ENCODE results near the gene SLC39A7. TPM values are rescaled to one million over a fixed set of nuclear protein-coding genes. Genes with fewer than 3 reads are reported as not detected.

Gene SLC39A7
- total and polyA plus RNA-seq, 2 of the 13 experiments (the other 11 are each of a cell fraction or from before 2014, with no cell fraction given), result 142 to 229 TPM

DNA sequence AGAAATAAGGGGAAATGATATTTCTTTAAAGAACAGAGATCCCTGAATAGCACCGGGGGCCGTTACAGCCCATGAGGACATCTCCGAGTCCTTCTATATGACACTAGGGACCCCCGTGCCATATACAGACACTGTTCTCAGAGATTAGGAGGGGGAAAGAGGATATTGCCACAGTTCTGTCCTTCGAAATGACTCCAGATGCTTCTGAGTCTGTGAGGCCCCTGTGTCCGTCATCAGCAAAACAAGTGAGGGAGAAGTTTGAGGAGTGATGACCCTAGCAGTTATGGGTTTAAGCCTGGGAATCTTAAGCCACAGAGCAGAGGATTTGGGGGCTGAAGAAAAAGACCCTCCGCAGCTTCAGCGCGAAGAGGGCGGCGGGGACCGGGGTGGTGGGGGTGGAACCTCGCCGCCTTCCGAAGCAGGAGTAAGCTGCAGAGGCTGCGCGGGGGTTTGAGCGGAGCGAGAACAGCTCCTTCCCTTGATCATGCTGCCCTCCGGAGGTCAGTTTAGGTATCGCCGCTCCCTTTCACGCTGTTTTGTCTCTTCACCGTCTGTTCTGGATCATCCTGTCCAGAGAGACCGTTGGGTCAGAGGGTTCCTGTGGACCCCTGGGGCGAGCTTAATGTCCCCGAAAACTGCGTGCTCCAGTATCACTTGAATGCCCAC, 47.4 kb downstream of the SLC39A7 start (continued):
- TF ChIP-seq MAZ (IDR thresholded peaks at IDR 0.05; ENCODE audit: borderline replicate concordance, low read depth, low read length) (peak; percentile 57; the same call in 1 of the 2 replicates), MAZ (CRISPR knock-in tag; IDR thresholded peaks at IDR 0.05; ENCODE audit: low read depth) (no peak; the same call in 1 of the 2 replicates), ETS1 (CRISPR knock-in tag; IDR thresholded peaks at IDR 0.05) (no peak), MTF1 (CRISPR knock-in tag; IDR thresholded peaks at IDR 0.05) (no peak), SMC3 (IDR thresholded peaks at IDR 0.05; ENCODE audit: low read length) (peak; percentile 87), FOXP1 (IDR thresholded peaks at IDR 0.05) (no peak), FOXP1 (CRISPR knock-in tag; IDR thresholded peaks at IDR 0.05) (no peak), JUN (CRISPR knock-in tag; IDR thresholded peaks at IDR 0.05) (no peak), CBFB (CRISPR knock-in tag; IDR thresholded peaks at IDR 0.05) (no peak), ZNF577 (CRISPR knock-in tag; IDR thresholded peaks at IDR 0.05; ENCODE audit: borderline replicate concordance, low read depth) (no peak), TEAD3 (CRISPR knock-in tag; optimal IDR thresholded peaks at IDR 0.05; ENCODE audit: borderline replicate concordance) (no peak), ARNT2 (CRISPR knock-in tag; IDR thresholded peaks at IDR 0.05; ENCODE audit: low read depth) (no peak), GABPA (IDR thresholded peaks at IDR 0.05; ENCODE audit: low read depth, low read length) (no peak), GABPA (CRISPR knock-in tag; IDR thresholded peaks at IDR 0.05; ENCODE audit: low read depth) (no peak), ZNF512B (CRISPR knock-in tag; IDR thresholded peaks at IDR 0.05; ENCODE audit: borderline replicate concordance) (no peak), BRD4 (CRISPR knock-in tag; IDR thresholded peaks at IDR 0.05) (no peak), HMGXB3 (CRISPR knock-in tag; IDR thresholded peaks at IDR 0.05; ENCODE audit: borderline replicate concordance) (no peak), ZKSCAN5 (CRISPR knock-in tag; IDR thresholded peaks at IDR 0.05) (no peak), U2AF2 (IDR thresholded peaks at IDR 0.05; ENCODE audit: low read depth, low read length) (no peak)
- TF ChIP-seq, protein P1, sequence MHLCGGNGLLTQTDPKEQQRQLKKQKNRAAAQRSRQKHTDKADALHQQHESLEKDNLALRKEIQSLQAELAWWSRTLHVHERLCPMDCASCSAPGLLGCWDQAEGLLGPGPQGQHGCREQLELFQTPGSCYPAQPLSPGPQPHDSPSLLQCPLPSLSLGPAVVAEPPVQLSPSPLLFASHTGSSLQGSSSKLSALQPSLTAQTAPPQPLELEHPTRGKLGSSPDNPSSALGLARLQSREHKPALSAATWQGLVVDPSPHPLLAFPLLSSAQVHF (CRISPR knock-in tag; IDR thresholded peaks at IDR 0.05), result no peak
- TF ChIP-seq, protein P2, sequence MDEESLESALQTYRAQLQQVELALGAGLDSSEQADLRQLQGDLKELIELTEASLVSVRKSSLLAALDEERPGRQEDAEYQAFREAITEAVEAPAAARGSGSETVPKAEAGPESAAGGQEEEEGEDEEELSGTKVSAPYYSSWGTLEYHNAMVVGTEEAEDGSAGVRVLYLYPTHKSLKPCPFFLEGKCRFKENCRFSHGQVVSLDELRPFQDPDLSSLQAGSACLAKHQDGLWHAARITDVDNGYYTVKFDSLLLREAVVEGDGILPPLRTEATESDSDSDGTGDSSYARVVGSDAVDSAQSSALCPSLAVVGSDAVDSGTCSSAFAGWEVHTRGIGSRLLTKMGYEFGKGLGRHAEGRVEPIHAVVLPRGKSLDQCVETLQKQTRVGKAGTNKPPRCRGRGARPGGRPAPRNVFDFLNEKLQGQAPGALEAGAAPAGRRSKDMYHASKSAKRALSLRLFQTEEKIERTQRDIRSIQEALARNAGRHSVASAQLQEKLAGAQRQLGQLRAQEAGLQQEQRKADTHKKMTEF (CRISPR knock-in tag; IDR thresholded peaks at IDR 0.05), result no peak; the same call in 1 of the 2 replicates
